GM21717 (cell line): Measurements from ENCODE around the gene PPFIBP1.
A peak's percentile ranks its signal among the peaks of the same experiment; 100 is the strongest.

Source experiments
- ATAC-seq: cut with Tn5 transposase; IDR thresholded peaks from one replicate; pipeline ENCODE4 v1.9.1; 2021; ENCODE audit warnings: mild to moderate bottlenecking, moderate library complexity; ENCODE audit not compliant: unreplicated experiment

PPFIBP1 gene

DNA sequence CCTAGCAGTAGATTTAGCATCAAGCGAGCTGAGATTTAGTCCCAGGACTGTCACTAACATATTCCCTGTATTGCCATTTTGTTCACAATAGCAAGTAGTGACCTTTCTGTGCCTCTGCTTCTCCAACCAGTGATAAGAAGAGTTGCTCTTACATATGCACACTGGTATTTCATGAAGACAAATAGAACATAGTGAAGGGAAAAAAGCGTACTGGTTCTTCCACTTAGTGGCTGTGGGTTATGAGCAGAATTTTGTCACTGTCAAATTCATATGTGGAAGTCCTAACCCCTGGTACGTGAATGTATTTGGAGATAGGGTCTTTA, 12.3 kb upstream of the PPFIBP1 start:
- no peak for ATAC-seq

- no peak for ATAC-seq
Measured at GRCh38 chr12:27513155-27513824, 10.7 kb upstream of the PPFIBP1 start.

GRCh38 chr12:27515671-27516070, 8.3 kb upstream of the PPFIBP1 start:
- no peak for ATAC-seq

DNA sequence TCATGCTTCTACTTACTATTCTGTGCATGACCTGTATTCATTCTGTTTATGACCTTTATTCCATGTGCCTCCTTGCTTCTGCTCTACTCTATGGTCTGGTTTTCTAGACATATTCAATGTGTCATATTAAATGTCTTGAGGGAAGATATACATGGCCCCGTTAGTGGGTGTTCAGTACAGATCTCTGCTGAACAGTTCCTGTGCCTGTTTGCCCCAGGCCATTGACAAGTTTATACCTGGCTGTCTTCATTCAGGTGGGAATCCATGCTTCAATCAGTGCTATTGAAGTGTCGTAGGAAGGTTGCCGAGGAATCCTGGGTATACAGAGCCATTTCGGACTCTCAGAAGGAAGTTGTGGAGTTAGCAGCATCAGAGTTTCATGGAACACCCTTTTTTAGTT, 7.4 kb upstream of the PPFIBP1 start:
- no peak for ATAC-seq

- no peak for ATAC-seq
Measured at GRCh38 chr12:27517546-27517945, 6.5 kb upstream of the PPFIBP1 start.

GRCh38 chr12:27517961-27518665, 5.9 kb upstream of the PPFIBP1 start:
- no peak for ATAC-seq

- ATAC-seq, result no peak
Measured at GRCh38 chr12:27521066-27521465, 2.9 kb upstream of the PPFIBP1 start.

- no peak for ATAC-seq
Measured at GRCh38 chr12:27521981-27522380, 2.0 kb upstream of the PPFIBP1 start.

- peak; percentile 5 for ATAC-seq
Measured at GRCh38 chr12:27523305-27523641, 733 bp upstream of the PPFIBP1 start.

- no peak for ATAC-seq
Measured at GRCh38 chr12:27524494-27524835, 459 bp downstream of the PPFIBP1 start.

GRCh38 chr12:27524839-27525753, 1.1 kb downstream of the PPFIBP1 start:
- ATAC-seq, result no peak

GRCh38 chr12:27527512-27527911, 3.5 kb downstream of the PPFIBP1 start:
- no peak for ATAC-seq

GRCh38 chr12:27528788-27529187, 4.8 kb downstream of the PPFIBP1 start:
- no peak for ATAC-seq

GRCh38 chr12:27530157-27530922, 6.3 kb downstream of the PPFIBP1 start:
- no peak for ATAC-seq

GRCh38 chr12:27531896-27532295, 7.9 kb downstream of the PPFIBP1 start:
- no peak for ATAC-seq

- no peak for ATAC-seq
Measured at GRCh38 chr12:27534060-27534764, 10.2 kb downstream of the PPFIBP1 start.

- no peak for ATAC-seq
Measured at GRCh38 chr12:27534765-27535161, 10.8 kb downstream of the PPFIBP1 start.

DNA sequence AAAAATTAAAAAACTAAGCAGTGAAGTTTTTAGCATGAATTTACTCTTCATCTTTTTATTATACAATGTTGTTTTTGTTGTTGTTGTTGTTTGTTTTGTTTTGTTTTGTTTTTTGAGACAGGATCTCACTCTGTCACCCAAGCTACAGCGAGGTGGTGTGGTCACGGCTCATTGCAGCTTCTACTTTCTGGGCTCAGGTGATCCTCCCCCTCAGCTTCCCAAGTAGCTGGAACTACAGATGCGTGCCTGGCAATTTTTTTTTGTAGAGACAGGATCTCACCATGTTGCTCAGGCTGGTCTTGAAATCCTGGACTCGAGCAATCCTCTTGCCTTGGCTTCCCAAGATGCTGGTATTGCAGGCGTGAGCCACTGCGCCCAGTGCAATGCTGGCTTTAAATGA, 11.3 kb downstream of the PPFIBP1 start:
- peak; percentile 53 for ATAC-seq

DNA sequence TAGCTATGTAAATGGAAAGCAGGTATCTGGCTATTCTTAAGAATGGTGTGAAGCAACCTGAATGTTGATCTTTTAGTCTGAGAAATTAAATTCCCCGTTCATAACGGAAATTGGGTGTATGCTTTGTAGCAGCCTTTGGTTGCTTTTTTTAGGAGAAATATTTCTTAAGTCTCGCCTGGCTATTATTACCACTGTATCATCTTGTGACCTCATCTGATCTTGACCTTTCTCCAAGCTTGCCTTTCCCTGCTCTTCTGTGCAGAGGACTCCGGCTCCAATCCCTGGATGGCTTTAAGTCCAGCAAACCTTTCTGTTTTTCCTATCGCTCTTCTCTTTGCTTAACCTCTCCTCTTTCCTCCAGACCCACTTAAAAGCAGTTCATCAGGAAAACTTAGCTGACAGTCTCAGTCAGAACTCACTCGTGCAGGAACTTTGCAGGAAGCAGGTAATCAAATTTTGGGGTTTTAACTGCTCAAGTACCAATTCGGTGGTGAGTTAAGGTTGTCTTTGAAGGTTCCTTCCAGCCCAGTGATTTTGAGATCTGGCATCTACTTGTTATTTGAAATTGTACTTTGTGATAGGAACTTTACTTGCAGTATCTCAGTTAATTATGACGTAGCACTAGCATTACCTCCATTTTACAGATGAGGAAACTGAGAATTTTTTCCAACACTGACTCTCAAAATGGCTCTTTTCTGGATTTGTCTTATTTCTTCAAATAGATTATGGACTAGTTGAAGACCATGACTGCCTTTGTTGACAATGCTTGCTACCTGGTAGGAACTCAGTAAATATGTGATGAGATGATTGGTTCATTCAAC, 14.1 kb downstream of the PPFIBP1 start:
- no peak for ATAC-seq

DNA sequence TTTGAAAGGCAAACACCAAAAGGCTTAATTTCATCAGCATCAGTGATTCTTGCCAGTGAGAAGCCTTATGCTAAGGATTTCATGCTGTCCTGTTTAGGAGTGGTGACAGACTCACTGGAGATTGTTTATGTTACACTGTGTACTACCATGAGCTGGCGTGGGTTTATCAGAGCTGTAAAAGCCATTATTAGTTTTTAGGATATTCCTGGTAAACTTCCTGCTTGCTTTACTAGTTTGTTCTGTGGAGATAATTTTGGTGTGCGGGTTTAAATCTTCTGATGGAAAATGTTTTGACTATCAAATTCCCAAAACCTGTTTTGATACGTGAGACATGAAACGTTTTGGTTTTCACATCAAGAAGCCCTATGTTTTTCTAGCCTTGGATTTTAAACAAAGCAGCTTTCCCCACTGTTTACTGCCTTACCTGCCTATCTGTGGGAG, 15.2 kb downstream of the PPFIBP1 start:
- no peak for ATAC-seq
